Gastroesophageal sphincter (tissue), 4 donors: ENCODE results near the gene RPS6KA4. TPM values are rescaled to one million over a fixed set of nuclear protein-coding genes. Genes with fewer than 3 reads are reported as not detected.

Experiments used
- ATAC-seq: fragments of 150-250 bp; one replicate; pipeline ENCODE4 v1.9.1; 2016; ENCODE audit warnings: mild to moderate bottlenecking, moderate library complexity
- H3K27ac ChIP-seq, 4 donors: fragments of 200-600 bp; sonication (generic) in 3 of 4; 1 replicate in 3 of 4; 2 replicates in 1 of 4; pipeline ENCODE4 v1.5.1; 2016 to 2019
- H3K27me3 ChIP-seq: fragments of 200-600 bp; sonication (generic); one replicate; pipeline ENCODE4 v1.5.1; 2019
- H3K36me3 ChIP-seq, 2 donors: fragments of 200-600 bp; sonication (generic); one replicate each; pipeline ENCODE4 v1.5.1; 2019; ENCODE audit warnings: control low read depth in 1 of 2
- H3K4me1 ChIP-seq, 3 donors: fragments of 200-600 bp; sonication (generic); 1 replicate in 2 of 3; 2 replicates in 1 of 3; pipeline ENCODE4 v1.5.1; 2016 to 2019; ENCODE audit warnings: control low read depth in 2 of 3
- H3K4me3 ChIP-seq, 2 donors: fragments of 200-600 bp; sonication (generic); one replicate each; pipeline ENCODE4 v1.5.1; 2019; ENCODE audit warnings: mild to moderate bottlenecking in 1 of 2, moderate library complexity in 1 of 2
- H3K9me3 ChIP-seq, 3 donors: fragments of 200-600 bp; sonication (generic); one replicate each; pipeline ENCODE4 v1.5.1; 2017 to 2019; ENCODE audit warnings: control low read depth in 2 of 3
- EP300 ChIP-seq: sonication (generic); formaldehyde crosslinking; IDR thresholded peaks from one replicate; pipeline ENCODE4 v1.6.1; 2017; ENCODE audit warnings: antibody characterized with exemption, mild to moderate bottlenecking
- POLR2A ChIP-seq, 2 donors: fragments of 450-650 bp; IDR thresholded peaks; one replicate each; pipeline ENCODE4 v1.6.1; 2017; ENCODE audit warnings: antibody characterized with exemption in 2 of 2, mild to moderate bottlenecking in 2 of 2, moderate library complexity in 1 of 2
- POLR2AphosphoS5 ChIP-seq: sonication (generic); formaldehyde crosslinking; IDR thresholded peaks from one replicate; pipeline ENCODE4 v1.6.1; 2017; ENCODE audit warnings: antibody characterized with exemption
- WGBS, 2 donors: methylation state at CpG; one replicate each; pipeline ENCODE4 v1.1.5; 2018; ENCODE audit warnings: low coverage in 1 of 2; 5-methylcytosine and 5-hydroxymethylcytosine counted together
- total RNA-seq, 4 donors: library from RNA; depleted of rRNA; stranded (reverse); fragments of >200 nt; gene quantifications; one replicate each; pipeline ENCODE4 v1.1.0, GENCODE V29; 2016
- TF ChIP-seq, protein P1 (sequence below), 4 experiments: fragments of 200-600 bp in 2 of 4; fragments of 450-650 bp in 2 of 4; sonication (generic) in 1 of 4; IDR thresholded peaks; one replicate each; pipeline ENCODE4 v1.5.1; 2017 to 2019; ENCODE audit warnings: antibody characterized with exemption in 4 of 4, mild to moderate bottlenecking in 2 of 4, moderate library complexity in 2 of 4

The RPS6KA4 gene
- total RNA-seq, 4 donors from 2014 or later = 21.2 to 44.2 (median 28.3) TPM

DNA sequence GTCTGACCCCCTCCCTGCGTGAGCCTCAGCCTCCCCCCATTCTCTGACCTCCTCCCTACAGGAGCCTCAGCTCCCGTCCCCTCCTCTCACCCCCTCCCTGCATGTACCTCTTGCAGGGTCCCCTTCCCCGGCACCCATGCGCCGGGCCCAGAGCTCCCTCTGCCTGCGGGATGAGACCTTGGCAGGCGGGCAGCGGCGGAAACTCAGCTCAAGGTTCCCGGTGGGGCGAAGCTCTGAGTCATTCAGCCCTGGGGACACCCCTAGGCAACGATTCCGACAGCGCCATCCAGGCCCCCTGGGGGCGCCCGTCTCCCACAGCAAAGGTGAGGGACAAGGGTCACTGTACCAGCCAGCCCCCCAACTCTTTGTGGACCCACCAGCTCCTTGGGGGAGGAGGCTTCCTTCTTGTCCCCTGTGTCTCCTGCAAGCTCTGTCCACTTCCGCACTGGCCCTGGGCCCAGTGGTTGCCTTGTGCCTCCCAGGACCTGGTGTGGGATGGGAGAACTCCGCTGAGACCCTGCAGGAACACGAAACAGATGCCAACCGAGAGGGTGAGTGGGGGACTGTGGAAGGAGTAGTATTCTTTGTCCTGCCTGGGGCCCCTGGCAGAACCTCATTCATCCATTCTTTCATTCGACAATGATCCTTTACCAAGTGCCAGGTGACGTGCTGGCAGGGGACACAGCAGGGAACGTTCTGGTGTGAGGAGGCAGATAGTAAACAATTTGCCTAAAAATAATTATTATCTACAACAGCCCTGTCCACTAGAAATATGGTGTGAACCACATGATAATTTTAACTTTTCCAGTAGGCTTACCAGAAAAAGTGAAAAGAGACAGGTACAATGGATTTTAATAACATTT lies 3.7 kb upstream of the RPS6KA4 start:
- TF ChIP-seq, protein P1, sequence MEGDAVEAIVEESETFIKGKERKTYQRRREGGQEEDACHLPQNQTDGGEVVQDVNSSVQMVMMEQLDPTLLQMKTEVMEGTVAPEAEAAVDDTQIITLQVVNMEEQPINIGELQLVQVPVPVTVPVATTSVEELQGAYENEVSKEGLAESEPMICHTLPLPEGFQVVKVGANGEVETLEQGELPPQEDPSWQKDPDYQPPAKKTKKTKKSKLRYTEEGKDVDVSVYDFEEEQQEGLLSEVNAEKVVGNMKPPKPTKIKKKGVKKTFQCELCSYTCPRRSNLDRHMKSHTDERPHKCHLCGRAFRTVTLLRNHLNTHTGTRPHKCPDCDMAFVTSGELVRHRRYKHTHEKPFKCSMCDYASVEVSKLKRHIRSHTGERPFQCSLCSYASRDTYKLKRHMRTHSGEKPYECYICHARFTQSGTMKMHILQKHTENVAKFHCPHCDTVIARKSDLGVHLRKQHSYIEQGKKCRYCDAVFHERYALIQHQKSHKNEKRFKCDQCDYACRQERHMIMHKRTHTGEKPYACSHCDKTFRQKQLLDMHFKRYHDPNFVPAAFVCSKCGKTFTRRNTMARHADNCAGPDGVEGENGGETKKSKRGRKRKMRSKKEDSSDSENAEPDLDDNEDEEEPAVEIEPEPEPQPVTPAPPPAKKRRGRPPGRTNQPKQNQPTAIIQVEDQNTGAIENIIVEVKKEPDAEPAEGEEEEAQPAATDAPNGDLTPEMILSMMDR (IDR thresholded peaks at IDR 0.05) = peak in 3 of 4 experiments; percentile 63 to 86 (median 73)
- no peak for TF ChIP-seq EP300
- TF ChIP-seq POLR2AphosphoS5 = peak; percentile 40
- peak overlapping the region in 3 of 4 donors; percentile 43 to 71 (median 51) for H3K27ac ChIP-seq
- H3K4me3 ChIP-seq = peak overlapping the region in 1 of 2 donors; percentile 41
- H3K4me1 ChIP-seq = peaks cover 0 to 49% (median 22%) of the 10 kb centered on the region in 3 donors
- no peaks in the 10 kb centered on the region for H3K27me3 ChIP-seq
- peak; percentile 58 for ATAC-seq
- H3K36me3 ChIP-seq = no peaks in the 10 kb centered on the region
- no peaks in the 10 kb centered on the region for H3K9me3 ChIP-seq
- 12 to 35% methylated on average over 5 to 8 of the region's 23 CpGs for WGBS, 2 donors

DNA sequence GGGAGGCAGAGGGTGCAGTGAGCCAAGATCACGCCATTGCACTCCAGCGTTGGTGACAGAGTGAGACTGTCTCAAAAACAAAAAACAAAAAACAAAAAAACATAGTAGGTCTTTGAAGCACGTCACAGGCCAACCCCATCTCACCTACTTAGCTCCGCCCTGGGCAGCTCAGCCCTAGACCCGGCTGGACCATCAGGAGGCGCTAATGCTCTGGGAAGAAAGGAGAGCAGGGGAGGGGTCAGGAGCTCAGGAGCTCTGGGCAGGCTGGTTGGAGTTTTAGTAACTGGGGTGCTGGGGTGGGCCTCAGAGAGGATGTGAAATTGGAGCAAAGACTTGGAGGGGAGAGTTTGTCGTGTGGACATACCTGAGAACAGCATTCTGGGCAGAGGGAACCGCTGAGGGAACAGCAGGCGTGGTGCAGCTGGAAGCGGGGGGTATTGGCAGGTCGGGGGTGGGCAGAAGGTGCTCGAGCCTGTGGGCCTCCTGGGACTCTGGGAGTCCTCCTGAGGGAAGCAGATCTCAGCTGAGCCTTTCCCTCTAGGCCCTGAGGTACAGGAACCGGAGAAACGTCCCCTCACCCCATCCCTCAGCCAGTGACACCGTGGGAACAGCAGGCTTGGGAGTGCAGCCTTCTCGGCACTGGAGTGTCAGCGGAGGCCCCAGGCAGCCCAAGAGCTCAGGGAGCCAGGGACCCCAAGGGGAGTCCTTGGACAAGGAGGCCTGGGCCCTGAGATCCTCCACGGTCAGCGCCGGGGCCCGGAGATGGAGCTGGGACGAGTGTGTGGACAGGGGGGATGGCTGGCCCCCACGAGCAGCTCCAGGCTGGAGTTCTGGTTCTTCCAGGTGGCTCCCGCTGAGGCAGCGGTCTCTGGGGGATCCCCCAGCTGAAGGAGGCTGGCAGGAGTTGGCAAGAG lies 2.2 kb upstream of the RPS6KA4 start:
- H3K9me3 ChIP-seq = no peaks in the 10 kb centered on the region
- ATAC-seq = no peak
- no peak overlapping the region for H3K4me3 ChIP-seq
- H3K27me3 ChIP-seq = no peaks in the 10 kb centered on the region
- WGBS, 2 donors = 75 to 79% methylated on average over 7 to 8 of the region's 25 CpGs
- H3K27ac ChIP-seq = peak overlapping the region in 1 of 4 donors; percentile 92
- peaks cover 0 to 55% (median 25%) of the 10 kb centered on the region in 3 donors for H3K4me1 ChIP-seq
- H3K36me3 ChIP-seq = peaks cover 0 to 14% of the 10 kb centered on the region in 2 donors
- TF ChIP-seq POLR2AphosphoS5 (no peak), EP300 (no peak), POLR2A (IDR thresholded peaks at IDR 0.05) (no peak)
- TF ChIP-seq, protein P1 (IDR thresholded peaks at IDR 0.05) = no peak

DNA sequence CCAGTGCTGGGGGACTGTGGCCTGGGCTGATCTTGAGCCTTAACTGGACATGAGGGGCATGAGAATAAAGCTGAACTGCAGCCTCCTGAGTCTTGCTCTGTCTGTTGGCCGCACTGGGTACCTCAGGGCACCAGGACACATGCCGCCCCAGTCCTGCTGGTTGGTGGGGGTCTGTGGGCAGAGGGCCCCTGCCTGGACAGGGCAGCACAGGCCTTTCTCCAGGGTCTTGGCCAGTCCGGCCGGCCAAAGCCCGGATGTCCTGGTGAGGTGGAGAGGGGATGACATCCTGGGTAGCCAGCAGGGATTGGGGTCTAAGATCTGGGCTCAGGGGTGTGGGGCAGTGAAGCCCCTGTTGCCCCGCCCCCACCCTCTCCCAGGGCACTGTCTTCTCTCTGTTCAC lies 1.5 kb upstream of the RPS6KA4 start:
- TF ChIP-seq POLR2A (IDR thresholded peaks at IDR 0.05) = no peak
- TF ChIP-seq, protein P1 (IDR thresholded peaks at IDR 0.05) = no peak
- no peak for TF ChIP-seq EP300
- no peak for TF ChIP-seq POLR2AphosphoS5
- H3K4me1 ChIP-seq = peaks cover 0 to 55% (median 25%) of the 10 kb centered on the region in 3 donors

DNA sequence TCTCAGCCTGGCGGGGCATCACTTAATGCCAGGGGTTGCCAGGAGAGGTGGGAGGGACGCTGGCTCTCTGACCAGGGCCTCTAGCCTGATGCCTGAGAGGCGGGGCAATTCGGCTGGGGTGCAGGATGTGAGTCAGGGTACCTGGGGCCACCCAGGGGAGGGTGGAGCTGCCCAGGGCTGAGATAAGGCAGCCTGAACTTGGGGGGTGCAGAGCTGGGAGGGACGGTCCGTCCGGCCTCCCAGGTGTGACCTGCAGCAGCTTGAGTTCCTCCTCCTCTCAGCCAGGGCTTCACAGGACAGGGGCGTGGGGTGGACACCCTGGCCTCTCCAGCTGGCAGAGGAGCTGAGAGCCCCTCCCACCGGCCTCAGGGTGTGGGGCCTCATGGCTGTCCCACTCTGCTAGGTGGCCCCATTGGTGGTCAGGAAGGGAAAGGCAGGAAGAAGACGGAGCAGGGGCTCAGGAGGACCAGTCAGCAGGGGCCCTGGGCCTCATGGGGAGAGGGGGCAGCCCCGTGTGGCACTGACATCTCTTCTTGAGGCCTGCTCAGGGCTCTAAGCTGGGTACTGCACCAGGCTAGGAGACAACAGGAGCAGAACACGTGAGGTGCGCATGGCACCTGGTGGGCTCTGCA lies 942 bp upstream of the RPS6KA4 start:
- Histone ChIP-seq H3K27ac (peak overlapping the region; percentile 47 to 92 (median 86)), H3K36me3 (peaks cover 0 to 27% of the 10 kb centered on the region in 2 donors), H3K9me3 (no peaks in the 10 kb centered on the region), H3K4me3 (peak overlapping the region in 1 of 2 donors; percentile 89), H3K4me1 (peaks cover 0 to 55% (median 25%) of the 10 kb centered on the region in 3 donors), H3K27me3 (no peaks in the 10 kb centered on the region)
- TF ChIP-seq POLR2A (IDR thresholded peaks at IDR 0.05) = no peak
- TF ChIP-seq EP300 = no peak
- no CpG with 5 or more reads among the region's 13 CpGs for WGBS, 2 donors
- no peak for ATAC-seq

More for the DNA sequence above, 1.5 kb upstream of the RPS6KA4 start:
- no peak overlapping the region for H3K4me3 ChIP-seq
- no peaks in the 10 kb centered on the region for H3K9me3 ChIP-seq
- 86% methylated on average over 3 of the region's 6 CpGs; no CpG with 5 or more reads in 1 of the 2 donors for WGBS, 2 donors
- H3K27me3 ChIP-seq = no peaks in the 10 kb centered on the region
- H3K36me3 ChIP-seq = peaks cover 0 to 21% of the 10 kb centered on the region in 2 donors
- ATAC-seq = no peak
- H3K27ac ChIP-seq = peak overlapping the region in 3 of 4 donors; percentile 84 to 92 (median 87)

DNA sequence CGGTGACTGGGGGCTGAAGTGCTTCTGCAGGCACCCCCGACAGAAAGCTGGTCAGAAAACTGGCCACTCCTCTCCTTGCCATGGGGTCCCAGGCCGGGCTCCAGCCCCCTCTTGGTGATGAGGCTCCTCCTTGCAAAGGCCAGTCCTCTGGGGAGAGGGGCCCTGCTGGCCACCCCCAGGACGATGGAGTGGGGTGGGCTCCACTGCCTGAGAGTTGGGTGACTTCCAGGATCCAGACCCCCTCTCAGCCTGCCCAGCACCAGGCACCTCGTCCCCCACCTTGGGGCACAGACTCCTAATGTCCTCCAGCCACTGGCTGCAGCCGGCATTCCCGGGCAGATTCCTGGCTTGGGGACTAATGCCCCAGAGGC lies 441 bp upstream of the RPS6KA4 start:
- no peaks in the 10 kb centered on the region for H3K9me3 ChIP-seq
- H3K27ac ChIP-seq = peak overlapping the region; percentile 47 to 92 (median 86)
- H3K4me1 ChIP-seq = peaks cover 0 to 55% (median 25%) of the 10 kb centered on the region in 3 donors
- no peaks in the 10 kb centered on the region for H3K27me3 ChIP-seq
- no peak for TF ChIP-seq EP300
- no peak for TF ChIP-seq POLR2AphosphoS5
- TF ChIP-seq, protein P1 (IDR thresholded peaks at IDR 0.05) = no peak
- TF ChIP-seq POLR2A (IDR thresholded peaks at IDR 0.05) = no peak
- WGBS, 2 donors = no CpG with 5 or more reads among the region's 7 CpGs
- peaks cover 0 to 32% of the 10 kb centered on the region in 2 donors for H3K36me3 ChIP-seq
- peak overlapping the region; percentile 60 to 89 for H3K4me3 ChIP-seq
- ATAC-seq = no peak
